ENCODE results near the gene SDHA. TPM values are rescaled to one million over a fixed set of nuclear protein-coding genes. Genes with fewer than 3 reads are reported as not detected.
"Not testable (repeated sequence)": the region's sequence is repeated elsewhere in the genome, so short reads cannot be mapped to it uniquely, and the experiment has no call there.

The SDHA gene
- total and polyA plus RNA-seq, 9 of the 15 experiments (the other 6 are each of a cell fraction or from before 2014, with no cell fraction given): 82.9 to 191 (median 130) TPM

- no peak for TF ChIP-seq ZNF354B (CRISPR knock-in tag; IDR thresholded peaks at IDR 0.05)
- no peak for TF ChIP-seq BRCA1 (IDR thresholded peaks at IDR 0.05)
- 0 out of 2 replicates have a peak, but pooled peaks have one; percentile 32 for TF ChIP-seq BRCA1 (CRISPR knock-in tag; IDR thresholded peaks at IDR 0.05)
- DNase-seq (ENCODE audit: extremely low read depth in 1 of 4, low spot score in 3 of 4): peak in 1 of 4 experiments; percentile 20
- Histone ChIP-seq H3K79me2 (ENCODE audit: control insufficient read depth, insufficient read depth, low read length) (peaks cover 35% of the 10 kb centered on the region), H2AFZ (ENCODE audit: low read depth, low read length) (peak overlapping the region; percentile 97; the same call in 1 of the 2 replicates), H3K36me3 (ENCODE audit: control insufficient read depth, insufficient read depth, low read length) (peaks cover 24% of the 10 kb centered on the region), H3K4me2 (ENCODE audit: insufficient read depth, low read length) (peak overlapping the region; percentile 90), H3K4me3 (peak overlapping the region; percentile 96), H3K9me1 (ENCODE audit: control insufficient read depth, insufficient read depth, low read length) (no peaks in the 10 kb centered on the region), H3K9me3 (replicated peaks; ENCODE audit: control insufficient read depth, insufficient read depth, low read depth, low read length) (no peaks in the 10 kb centered on the region), H4K20me1 (replicated peaks; ENCODE audit: control insufficient read depth, insufficient read depth, low read length) (peaks cover 9% of the 10 kb centered on the region), H3K27ac (ENCODE audit: extremely low read depth, low read depth, low read length) (no peak overlapping the region), H3K27me3 (ENCODE audit: control insufficient read depth in 2 of 2, insufficient read depth in 2 of 2, low read length in 2 of 2) (no peaks in the 10 kb centered on the region), H3K4me1 (replicated peaks in 1 of 2; ENCODE audit: control insufficient read depth in 2 of 2, insufficient read depth in 2 of 2, low read length in 2 of 2) (peaks cover 5 to 16% of the 10 kb centered on the region in 2 experiments; a peak in 4 of 5 replicates), H3K9ac (ENCODE audit: insufficient read depth in 1 of 2, low read depth in 2 of 2, low read length in 2 of 2) (peak overlapping the region; percentile 90 to 92; a peak in 3 of 4 replicates)
- no peak for ATAC-seq
- WGBS (ENCODE audit: insufficient coverage, low coverage, missing lambda C conversion rate): 80% methylated on average over 15 of the region's 17 CpGs
- BruUV-seq (replicated peaks): no TSS peak
- intact Hi-C loops (cut with micrococcal nuclease): no loop called here
- ChIA-PET CTCF (ENCODE audit: low intra/inter-chr PET ratio) (no interaction called here), POLR2A (interaction anchor here (1.3 to 2.0 kb wide), 2 partner anchors 11 to 17 kb away, joined by 5 to 8 read pairs; no protein-coding TSS in a partner anchor)
- in situ Hi-C loops (cut with MboI): loop anchor here (5.0 kb wide), 1 partner anchor 1362 kb away; no protein-coding TSS in a partner anchor
- FAIRE-seq: no peak
Observed at GRCh38 chr5:270340-270739, 52.2 kb downstream of the SDHA start.

- Histone ChIP-seq H2AFZ (ENCODE audit: low read depth, low read length) (peak overlapping the region; percentile 67), H3K4me2 (ENCODE audit: insufficient read depth, low read length) (peak overlapping the region; percentile 90; the same call in 1 of the 2 replicates), H3K79me2 (ENCODE audit: control insufficient read depth, insufficient read depth, low read length) (peaks cover 45% of the 10 kb centered on the region), H3K4me1 (replicated peaks in 1 of 2; ENCODE audit: control insufficient read depth in 2 of 2, insufficient read depth in 2 of 2, low read length in 2 of 2) (peaks cover 5 to 16% of the 10 kb centered on the region in 2 experiments; a peak in 4 of 5 replicates), H3K9ac (ENCODE audit: insufficient read depth in 1 of 2, low read depth in 2 of 2, low read length in 2 of 2) (peak overlapping the region; percentile 90 to 99), H3K27ac (ENCODE audit: extremely low read depth, low read depth, low read length) (peak overlapping the region; percentile 87), H3K36me3 (ENCODE audit: control insufficient read depth, insufficient read depth, low read length) (peaks cover 36% of the 10 kb centered on the region), H3K4me3 (peak overlapping the region; percentile 96)
- in situ Hi-C loops (cut with MboI): loop anchor here (5.0 kb wide), 1 partner anchor 1361 kb away; no protein-coding TSS in a partner anchor
- H3K9me3 ChIP-seq (replicated peaks; ENCODE audit: control insufficient read depth, insufficient read depth, low read depth, low read length); H3K27me3 ChIP-seq (ENCODE audit: control insufficient read depth in 2 of 2, insufficient read depth in 2 of 2, low read length in 2 of 2); BruUV-seq (replicated peaks); FAIRE-seq; H3K9me1 ChIP-seq (ENCODE audit: control insufficient read depth, insufficient read depth, low read length); H4K20me1 ChIP-seq (replicated peaks; ENCODE audit: control insufficient read depth, insufficient read depth, low read length); intact Hi-C loops (cut with micrococcal nuclease); CTCF ChIA-PET (ENCODE audit: low intra/inter-chr PET ratio); DNase-seq (ENCODE audit: extremely low read depth in 1 of 4, low spot score in 3 of 4); TF ChIP-seq CEBPG (tag; conservative IDR thresholded peaks at IDR 0.05 in 1 of 2, IDR thresholded peaks at IDR 0.05 in 1 of 2): not testable (repeated sequence)
- POLR2A ChIA-PET: interaction anchor here (0.9 to 2.0 kb wide), 4 partner anchors 9 to 142 kb away, joined by 3 to 8 read pairs (median 6); no protein-coding TSS in a partner anchor
- peak; percentile 23 for ATAC-seq
- 0% methylated on average over 18 of the region's 41 CpGs for WGBS (ENCODE audit: insufficient coverage, low coverage, missing lambda C conversion rate)
- TF ChIP-seq CEBPG (CRISPR knock-in tag; IDR thresholded peaks at IDR 0.05) (0 out of 2 replicates have a peak, but pooled peaks have one; percentile 0), GTF2E2 (tag; IDR thresholded peaks at IDR 0.05) (peak; percentile 7; the same call in 1 of the 2 replicates), POLR2H (tag; IDR thresholded peaks at IDR 0.05; ENCODE audit: low read depth) (peak; percentile 8; the same call in 1 of the 2 replicates), EP400 (IDR thresholded peaks at IDR 0.05) (0 out of 2 replicates have a peak, but pooled peaks have one; percentile 3)
Observed at GRCh38 chr5:271828-272167, 53.7 kb downstream of the SDHA start.

All from K562 (cell line).